Hematopoietic multipotent progenitor cell treated with erythropoietin and hydrocortisone succinate and interleukin-3 and kit ligand, for 4 days (in vitro differentiated cells): ENCODE results near the gene NRG2.

ENCODE experiments used
- DNase-seq: peaks from one replicate; pipeline ENCODE4 v3.0.0-alpha.2; 2015

Gene NRG2

GRCh38 chr5:140042643-140043507 lies at the start of gene NRG2:
Gene NRG2, minus strand, starts transcription at chr5:140043299.
- DNase-seq, result peak; percentile 75

GRCh38 chr5:140090251-140090650 lies 47.2 kb upstream of the NRG2 start:
- no peak for DNase-seq

GRCh38 chr5:140084541-140084940 lies 41.4 kb upstream of the NRG2 start:
- DNase-seq, result no peak

- DNase-seq, result no peak
Measured at GRCh38 chr5:140083650-140084049, 40.6 kb upstream of the NRG2 start.

- no peak for DNase-seq
Measured at GRCh38 chr5:140083120-140083519, 40.0 kb upstream of the NRG2 start.

GRCh38 chr5:140076788-140077187 lies 33.7 kb upstream of the NRG2 start:
- DNase-seq, result no peak

- no peak for DNase-seq
Measured at GRCh38 chr5:140076142-140076541, 33.0 kb upstream of the NRG2 start.

GRCh38 chr5:140075371-140075770 lies 32.3 kb upstream of the NRG2 start:
- peak; percentile 24 for DNase-seq

GRCh38 chr5:140073296-140073695 lies 30.2 kb upstream of the NRG2 start:
- DNase-seq, result peak; percentile 53

GRCh38 chr5:140072812-140073211 lies 29.7 kb upstream of the NRG2 start:
- no peak for DNase-seq

GRCh38 chr5:140060816-140061215 lies 17.7 kb upstream of the NRG2 start:
- DNase-seq, result no peak

GRCh38 chr5:140058212-140058932 lies 15.3 kb upstream of the NRG2 start:
- DNase-seq, result no peak

GRCh38 chr5:140056880-140057279 lies 13.8 kb upstream of the NRG2 start:
- no peak for DNase-seq

- no peak for DNase-seq
Measured at GRCh38 chr5:140055152-140055551, 12.1 kb upstream of the NRG2 start.

GRCh38 chr5:140054086-140054689 lies 11.1 kb upstream of the NRG2 start:
- no peak for DNase-seq

GRCh38 chr5:140051950-140052349 lies 8.9 kb upstream of the NRG2 start:
- no peak for DNase-seq

GRCh38 chr5:140049713-140050112 lies 6.6 kb upstream of the NRG2 start:
- no peak for DNase-seq

GRCh38 chr5:140049205-140049604 lies 6.1 kb upstream of the NRG2 start:
- DNase-seq, result peak; percentile 8

- DNase-seq, result no peak
Measured at GRCh38 chr5:140044041-140044440, 942 bp upstream of the NRG2 start.

- DNase-seq, result no peak
Measured at GRCh38 chr5:140043508-140043872, 391 bp upstream of the NRG2 start.

- DNase-seq, result no peak
Measured at GRCh38 chr5:140042393-140042642, 781 bp downstream of the NRG2 start.

- DNase-seq, result no peak
Measured at GRCh38 chr5:140041492-140042392, 1.4 kb downstream of the NRG2 start.

- no peak for DNase-seq
Measured at GRCh38 chr5:140041099-140041491, 2.0 kb downstream of the NRG2 start.
